ENCODE data around the gene RNLS.

GRCh38 chr10:88343761-88344484 lies 239.2 kb downstream of the RNLS start:
- no peak for TF ChIP-seq CTCF (conservative IDR thresholded peaks at IDR 0.05 in 1 of 2, IDR thresholded peaks at IDR 0.05 in 1 of 2; ENCODE audit: extremely low read depth in 1 of 2, insufficient read depth in 1 of 2, low read depth in 1 of 2, low read length in 2 of 2)
- TF ChIP-seq EZH2 (IDR thresholded peaks at IDR 0.05; ENCODE audit: borderline replicate concordance, low read length), result no peak

Data from mammary epithelial cell (primary cell).